IPS DF 6.9 (cell line): ENCODE data around the gene MOB1B.
"Not testable (repeated sequence)": the region's sequence is repeated elsewhere in the genome, so short reads cannot be mapped to it uniquely, and the experiment has no call there.

ENCODE experiments used
- DNase-seq: peaks from one replicate; pipeline ENCODE4 v3.0.0-alpha.2; 2013; ENCODE audit warnings: low read depth, low spot score
- H3K27ac ChIP-seq: one replicate; pipeline ENCODE4 v1.5.1; 2013; ENCODE audit warnings: low read length, control low read depth
- H3K27me3 ChIP-seq: 2 replicates; pipeline ENCODE4 v1.6.1; 2013; ENCODE audit warnings: mild to moderate bottlenecking, low read length; ENCODE audit not compliant: control insufficient read depth, insufficient read depth
- H3K36me3 ChIP-seq: 2 replicates; pipeline ENCODE4 v1.6.1; 2013; ENCODE audit warnings: low read length; ENCODE audit not compliant: control insufficient read depth, insufficient read depth
- H3K4me1 ChIP-seq: 2 replicates; pipeline ENCODE4 v1.6.1; 2013; ENCODE audit warnings: low read length; ENCODE audit not compliant: control insufficient read depth, insufficient read depth
- H3K4me3 ChIP-seq: 2 replicates; pipeline ENCODE4 v1.5.1; 2013; ENCODE audit warnings: mild to moderate bottlenecking, low read length
- H3K9me3 ChIP-seq: 2 replicates; pipeline ENCODE4 v1.6.1; 2013; ENCODE audit warnings: low read length, inconsistent platforms; ENCODE audit not compliant: control insufficient read depth, insufficient read depth
- WGBS: extraction: QIAGEN DNeasy Blood & Tissue Kit; methylation state at CpG from one replicate; pipeline ENCODE4 v1.1.7; 2013; ENCODE audit warnings: mixed read lengths, missing lambda C conversion rate; ENCODE audit not compliant: insufficient read length, insufficient coverage; 5-methylcytosine and 5-hydroxymethylcytosine counted together

Gene MOB1B

GRCh38 chr4:71026086-71026485, 123.9 kb downstream of the MOB1B start:
- WGBS, result 100% methylated on average over 1 of the region's 2 CpGs
- Histone ChIP-seq H3K27ac (no peak overlapping the region), H3K9me3 (no peaks in the 10 kb centered on the region), H3K36me3 (no peaks in the 10 kb centered on the region), H3K4me1 (no peaks in the 10 kb centered on the region), H3K27me3 (no peaks in the 10 kb centered on the region), H3K4me3 (no peak overlapping the region)
- no peak for DNase-seq

GRCh38 chr4:71027611-71028010, 125.4 kb downstream of the MOB1B start:
- H3K36me3 ChIP-seq, result peaks cover 2% of the 10 kb centered on the region; the same call in 1 of the 2 replicates
- no peaks in the 10 kb centered on the region for H3K27me3 ChIP-seq

GRCh38 chr4:71029504-71029903, 127.3 kb downstream of the MOB1B start:
- no peaks in the 10 kb centered on the region for H3K27me3 ChIP-seq
- no peaks in the 10 kb centered on the region for H3K9me3 ChIP-seq
- WGBS, result no CpG with 5 or more reads among the region's 1 CpG
- H3K4me3 ChIP-seq, result no peak overlapping the region
- H3K36me3 ChIP-seq, result peaks cover 2% of the 10 kb centered on the region; the same call in 1 of the 2 replicates
- no peaks in the 10 kb centered on the region for H3K4me1 ChIP-seq
- no peak overlapping the region for H3K27ac ChIP-seq
- DNase-seq, result no peak

More at GRCh38 chr4:71027611-71028010, 125.4 kb downstream of the MOB1B start:
- Histone ChIP-seq H3K4me1 (no peaks in the 10 kb centered on the region), H3K27ac (no peak overlapping the region), H3K9me3 (no peaks in the 10 kb centered on the region), H3K4me3 (no peak overlapping the region)
- WGBS, result no CpG with 5 or more reads among the region's 1 CpG
- DNase-seq, result no peak

GRCh38 chr4:71032106-71032505, 129.9 kb downstream of the MOB1B start:
- WGBS, result no CpG with 5 or more reads among the region's 10 CpGs
- not testable (repeated sequence) for H3K27ac ChIP-seq, DNase-seq

More at GRCh38 chr4:71032106-71032505, 129.9 kb downstream of the MOB1B start:
- not testable (repeated sequence) for H3K4me3 ChIP-seq, H3K4me1 ChIP-seq, H3K36me3 ChIP-seq, H3K9me3 ChIP-seq, H3K27me3 ChIP-seq
